ENCODE measurements around the gene WDR43.

Gene WDR43

GRCh38 chr2:28894470-28895188 lies at the start of gene WDR43:
Gene WDR43 (plus strand): TSS chr2:28894667. CDS start chr2:28894699, 32 bp downstream.
- peak; percentile 95 for DNase-seq (ENCODE audit: low read depth)

GRCh38 chr2:28855193-28855592 lies 39.3 kb upstream of the WDR43 start:
- DNase-seq (ENCODE audit: low read depth): no peak

GRCh38 chr2:28855977-28856376 lies 38.5 kb upstream of the WDR43 start:
- DNase-seq (ENCODE audit: low read depth): no peak

GRCh38 chr2:28868611-28869010 lies 25.9 kb upstream of the WDR43 start:
- no peak for DNase-seq (ENCODE audit: low read depth)

GRCh38 chr2:28869494-28870145 lies 24.8 kb upstream of the WDR43 start:
- no peak for DNase-seq (ENCODE audit: low read depth)

GRCh38 chr2:28870146-28870891 lies 24.1 kb upstream of the WDR43 start, which contains the start of gene TRMT61B:
Gene TRMT61B (minus strand): TSS chr2:28870309. CDS start chr2:28870277, 32 bp downstream.
- peak; percentile 98 for DNase-seq (ENCODE audit: low read depth)

GRCh38 chr2:28871620-28872019 lies 22.8 kb upstream of the WDR43 start:
- no peak for DNase-seq (ENCODE audit: low read depth)

GRCh38 chr2:28880193-28880592 lies 14.3 kb upstream of the WDR43 start:
- no peak for DNase-seq (ENCODE audit: low read depth)

GRCh38 chr2:28893488-28893887 lies 979 bp upstream of the WDR43 start:
- no peak for DNase-seq (ENCODE audit: low read depth)

GRCh38 chr2:28895189-28895893 lies 874 bp downstream of the WDR43 start:
- DNase-seq (ENCODE audit: low read depth): peak; percentile 22

- DNase-seq (ENCODE audit: low read depth): no peak
Observed at GRCh38 chr2:28896906-28897305, 2.4 kb downstream of the WDR43 start.

- DNase-seq (ENCODE audit: low read depth): no peak
Observed at GRCh38 chr2:28898048-28898447, 3.6 kb downstream of the WDR43 start.

GRCh38 chr2:28901202-28901601 lies 6.7 kb downstream of the WDR43 start:
- no peak for DNase-seq (ENCODE audit: low read depth)

GRCh38 chr2:28901841-28902240 lies 7.4 kb downstream of the WDR43 start:
- no peak for DNase-seq (ENCODE audit: low read depth)

GRCh38 chr2:28902584-28902983 lies 8.1 kb downstream of the WDR43 start:
- no peak for DNase-seq (ENCODE audit: low read depth)

GRCh38 chr2:28904295-28904694 lies 9.8 kb downstream of the WDR43 start:
- no peak for DNase-seq (ENCODE audit: low read depth)

GRCh38 chr2:28904802-28905457 lies 10.5 kb downstream of the WDR43 start:
- DNase-seq (ENCODE audit: low read depth): no peak

- no peak for DNase-seq (ENCODE audit: low read depth)
Observed at GRCh38 chr2:28905533-28905932, 11.1 kb downstream of the WDR43 start.

- DNase-seq (ENCODE audit: low read depth): no peak
Observed at GRCh38 chr2:28906376-28906775, 11.9 kb downstream of the WDR43 start.

GRCh38 chr2:28906821-28907220 lies 12.4 kb downstream of the WDR43 start:
- no peak for DNase-seq (ENCODE audit: low read depth)

GRCh38 chr2:28908172-28908571 lies 13.7 kb downstream of the WDR43 start:
- no peak for DNase-seq (ENCODE audit: low read depth)

All from stimulated activated CD8-positive, alpha-beta memory T cell treated with anti-CD3 and anti-CD28 coated beads, Interleukin-15, amount 100 ng/mL, for 24 hours (primary cell).